AG09319 (cell line): ENCODE measurements around the gene CAMTA1.

Experiments used
- DNase-seq: peaks from one replicate; pipeline ENCODE4 v3.0.0-alpha.2; 2010; ENCODE audit warnings: low read depth; ENCODE audit errors: extremely low read depth
- TF ChIP-seq, protein P1 (sequence below): IDR thresholded peaks from 2 replicates; pipeline ENCODE4 v1.5.1; 2011; ENCODE audit warnings: low read depth, mild to moderate bottlenecking, inconsistent platforms, low read length, moderate library complexity

The CAMTA1 gene

DNA sequence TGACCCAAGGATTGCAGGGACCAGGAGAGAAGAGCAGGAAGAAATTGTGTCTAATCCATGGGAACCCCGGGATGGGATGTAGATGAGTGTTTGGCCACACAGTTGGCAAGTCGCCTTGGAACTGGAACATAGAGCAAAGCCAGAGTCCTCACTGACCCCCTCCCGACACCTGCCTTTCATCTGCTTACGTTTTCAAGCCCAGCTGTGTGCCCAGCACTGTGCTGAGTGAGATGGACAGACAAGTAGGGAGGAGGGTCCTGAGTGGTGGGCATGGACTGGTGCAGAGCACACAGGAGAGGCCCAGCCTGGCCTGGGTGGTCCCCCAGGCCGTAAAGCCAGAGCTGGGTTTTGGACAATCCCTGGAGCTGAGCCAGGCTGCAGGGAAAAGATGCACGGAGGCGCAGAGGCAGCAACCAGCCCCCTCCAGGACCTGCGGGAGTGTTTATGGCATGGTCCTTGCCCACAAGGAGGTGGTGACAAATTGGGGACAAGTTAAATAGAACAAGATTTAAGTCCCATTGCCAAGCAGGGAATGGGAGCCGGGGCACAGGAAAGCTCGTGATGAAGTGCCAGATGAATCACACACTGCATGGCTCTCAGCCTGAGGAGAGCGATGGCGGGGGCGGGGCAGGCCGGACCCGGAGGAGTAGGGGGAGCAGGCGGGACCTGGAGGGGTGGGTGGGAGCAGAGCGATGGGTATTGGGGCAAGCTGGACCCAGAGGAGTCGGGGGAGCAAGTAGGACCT is 828.0 kb downstream of the CAMTA1 start:
- TF ChIP-seq, protein P1, sequence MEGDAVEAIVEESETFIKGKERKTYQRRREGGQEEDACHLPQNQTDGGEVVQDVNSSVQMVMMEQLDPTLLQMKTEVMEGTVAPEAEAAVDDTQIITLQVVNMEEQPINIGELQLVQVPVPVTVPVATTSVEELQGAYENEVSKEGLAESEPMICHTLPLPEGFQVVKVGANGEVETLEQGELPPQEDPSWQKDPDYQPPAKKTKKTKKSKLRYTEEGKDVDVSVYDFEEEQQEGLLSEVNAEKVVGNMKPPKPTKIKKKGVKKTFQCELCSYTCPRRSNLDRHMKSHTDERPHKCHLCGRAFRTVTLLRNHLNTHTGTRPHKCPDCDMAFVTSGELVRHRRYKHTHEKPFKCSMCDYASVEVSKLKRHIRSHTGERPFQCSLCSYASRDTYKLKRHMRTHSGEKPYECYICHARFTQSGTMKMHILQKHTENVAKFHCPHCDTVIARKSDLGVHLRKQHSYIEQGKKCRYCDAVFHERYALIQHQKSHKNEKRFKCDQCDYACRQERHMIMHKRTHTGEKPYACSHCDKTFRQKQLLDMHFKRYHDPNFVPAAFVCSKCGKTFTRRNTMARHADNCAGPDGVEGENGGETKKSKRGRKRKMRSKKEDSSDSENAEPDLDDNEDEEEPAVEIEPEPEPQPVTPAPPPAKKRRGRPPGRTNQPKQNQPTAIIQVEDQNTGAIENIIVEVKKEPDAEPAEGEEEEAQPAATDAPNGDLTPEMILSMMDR: no peak
- DNase-seq: no peak

DNA sequence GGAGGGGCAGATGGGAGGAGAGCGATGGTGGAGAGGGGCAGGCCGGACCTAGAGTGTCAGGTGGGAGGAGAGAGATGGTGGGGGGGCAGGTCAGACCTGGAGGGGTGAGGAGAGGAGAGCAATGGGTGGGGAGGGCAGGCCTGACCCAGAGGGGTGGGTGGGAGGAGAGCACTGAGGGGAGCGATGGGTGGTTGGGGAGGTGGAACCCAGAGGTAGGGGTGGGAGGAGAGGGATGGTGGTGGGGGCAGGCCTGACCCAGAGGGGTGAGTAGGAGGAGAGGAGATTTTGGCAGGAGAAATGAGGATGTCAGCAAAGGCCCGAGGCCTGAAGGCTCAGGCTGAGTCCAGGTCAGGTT is 828.6 kb downstream of the CAMTA1 start:
- TF ChIP-seq, protein P1: no peak
- DNase-seq: no peak

DNA sequence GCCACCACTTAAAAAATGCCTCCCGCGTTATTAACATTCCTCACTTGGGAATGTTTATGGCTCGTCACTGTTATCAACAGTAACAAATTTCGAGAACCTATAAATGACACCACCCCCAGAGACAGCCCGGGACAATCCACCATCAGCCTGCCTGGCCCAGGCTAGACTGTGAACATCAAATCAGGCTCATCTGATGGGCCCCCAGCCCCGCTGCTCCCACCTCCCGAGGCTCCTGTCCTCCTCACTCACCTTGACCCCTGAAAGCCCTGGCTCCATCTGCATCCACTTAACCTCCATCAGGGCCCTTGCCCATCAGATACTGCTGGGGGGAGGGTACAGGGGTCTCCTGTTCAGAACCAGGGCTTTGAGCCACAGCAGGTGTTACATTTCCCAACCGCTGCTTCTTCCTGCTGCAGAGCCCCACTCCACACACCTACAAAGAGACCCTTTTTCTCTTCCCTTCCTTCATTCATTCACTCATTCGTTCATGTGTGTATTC is 829.4 kb downstream of the CAMTA1 start:
- TF ChIP-seq, protein P1: no peak
- no peak for DNase-seq

DNA sequence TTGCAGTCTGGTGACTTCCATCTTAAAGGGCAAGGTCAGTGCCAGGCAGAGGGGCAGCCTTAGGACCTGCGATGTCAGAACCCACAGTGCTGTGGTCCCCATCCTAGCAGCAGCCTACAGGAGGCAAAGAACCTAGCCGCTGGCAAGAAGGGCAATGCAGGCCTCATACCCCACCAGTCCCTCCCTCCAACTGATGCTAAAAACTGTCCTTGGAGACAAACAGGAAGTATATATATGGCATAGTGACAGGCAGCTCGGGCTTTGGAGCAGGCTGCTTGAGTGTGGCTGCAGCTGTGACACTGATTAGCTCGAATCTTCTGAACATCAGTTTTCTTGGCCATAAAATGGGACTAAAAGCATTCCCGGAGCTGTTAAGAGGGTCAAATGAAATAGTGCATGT is 829.9 kb downstream of the CAMTA1 start:
- TF ChIP-seq, protein P1: no peak
- DNase-seq: no peak

DNA sequence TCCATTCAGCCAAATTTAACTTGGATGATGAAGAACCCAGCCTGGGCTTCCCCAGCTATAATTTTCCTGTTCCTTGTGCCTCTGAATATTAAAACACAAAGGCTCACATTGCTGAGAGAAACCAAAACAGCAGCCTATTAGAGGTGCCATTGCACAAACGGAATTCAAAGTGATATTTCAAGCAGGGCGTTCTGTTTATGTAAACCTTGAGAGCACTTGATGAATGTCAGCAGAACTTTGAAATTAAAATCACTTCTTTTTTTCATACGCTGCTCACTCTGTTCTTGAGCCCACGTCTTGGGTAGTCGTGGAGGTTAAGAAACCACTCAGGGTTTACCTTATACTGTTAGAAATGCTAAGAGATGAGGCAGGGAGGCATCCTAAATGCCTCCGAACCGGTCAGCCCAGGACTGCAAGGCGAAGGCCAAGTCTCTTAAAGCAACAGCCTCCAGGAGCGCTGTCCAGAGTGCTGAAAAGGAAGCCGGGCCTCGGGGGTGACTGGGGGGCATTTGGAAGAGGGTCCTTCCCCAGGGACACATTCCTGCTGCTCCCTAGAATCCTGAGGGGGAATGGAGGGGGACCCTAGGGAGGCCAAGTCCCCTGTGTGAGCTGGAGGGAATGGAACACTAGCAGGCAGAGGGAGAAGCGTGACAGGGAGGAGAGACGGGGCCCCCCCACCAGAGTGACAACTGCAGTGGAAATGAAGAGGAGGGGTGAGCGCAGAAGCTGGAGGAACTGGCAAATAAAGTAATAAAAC is 831.0 kb downstream of the CAMTA1 start:
- DNase-seq: no peak
- TF ChIP-seq, protein P1: no peak

DNA sequence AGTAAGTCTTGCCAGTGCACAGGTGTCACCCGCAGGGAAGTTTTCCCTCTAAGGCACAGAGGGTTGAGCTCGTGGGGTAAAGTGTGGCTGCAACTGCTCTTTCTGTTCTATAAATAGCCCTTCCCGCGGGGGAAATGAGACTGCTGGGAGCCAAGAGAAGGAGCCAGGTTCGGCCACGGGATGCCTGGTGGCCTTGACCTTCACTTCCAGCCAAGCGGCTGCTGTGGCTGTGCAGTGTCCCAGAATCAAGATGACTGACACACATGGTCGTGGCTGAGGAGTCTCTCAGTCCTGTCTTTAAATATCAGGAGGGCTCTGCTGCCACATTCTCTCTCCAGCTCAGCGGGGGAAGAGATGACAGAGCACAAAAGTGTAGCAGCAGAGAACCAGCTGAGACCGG is 831.7 kb downstream of the CAMTA1 start:
- TF ChIP-seq, protein P1: no peak
- DNase-seq: no peak

DNA sequence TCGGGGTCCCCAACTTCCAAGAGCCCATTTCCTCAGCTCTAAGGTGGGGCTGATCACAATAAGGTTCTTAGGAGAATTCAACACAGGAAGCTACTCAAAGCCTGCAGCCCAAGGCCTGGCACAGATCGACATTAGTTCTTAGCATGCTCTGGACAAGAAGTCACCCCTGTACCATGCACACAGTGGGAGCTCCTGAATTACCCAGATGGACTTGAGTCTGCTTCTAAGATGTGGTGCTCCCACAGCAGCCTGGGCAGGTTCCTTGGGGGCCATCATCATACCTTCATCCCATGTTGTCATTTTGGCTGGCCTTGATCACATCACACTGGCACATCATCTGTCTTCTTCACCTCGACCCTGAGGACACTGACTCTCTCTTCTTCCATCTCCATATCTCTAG is 832.6 kb downstream of the CAMTA1 start:
- TF ChIP-seq, protein P1: no peak
- no peak for DNase-seq
